IgD-negative memory B cell (primary cell): ENCODE data around the gene TIA1. TPM values are rescaled to one million over a fixed set of nuclear protein-coding genes. Genes with fewer than 3 reads are reported as not detected.
"Not testable (repeated sequence)": the region's sequence is repeated elsewhere in the genome, so short reads cannot be mapped to it uniquely, and the experiment has no call there.

Source experiments
- H3K27ac Mint-ChIP-seq, 3 donors: one replicate each; pipeline ENCODE4 v1.8.0; 2020 to 2022; ENCODE audit warnings: mild to moderate bottlenecking in 3 of 3, mixed read lengths in 3 of 3, moderate library complexity in 1 of 3
- H3K27me3 Mint-ChIP-seq: one replicate; pipeline ENCODE4 v1.8.0; 2021; ENCODE audit warnings: mixed read lengths
- H3K36me3 Mint-ChIP-seq: one replicate; pipeline ENCODE4 v1.8.0; 2020; ENCODE audit warnings: mild to moderate bottlenecking, mixed read lengths
- H3K4me1 Mint-ChIP-seq, 3 donors: one replicate each; pipeline ENCODE4 v1.8.0; 2020 to 2022; ENCODE audit warnings: mixed read lengths in 3 of 3, mild to moderate bottlenecking in 1 of 3
- H3K4me3 Mint-ChIP-seq, 4 donors: one replicate each; pipeline ENCODE4 v1.8.0; 2020 to 2022; ENCODE audit warnings: mild to moderate bottlenecking in 4 of 4, mixed read lengths in 4 of 4, moderate library complexity in 3 of 4
- H3K9me3 Mint-ChIP-seq, 3 donors: one replicate each; pipeline ENCODE4 v1.8.0; 2020 to 2021; ENCODE audit warnings: mixed read lengths in 3 of 3, mild to moderate bottlenecking in 1 of 3
- polyA plus RNA-seq: library from polyadenylated mRNA; unstranded; fragments of 300-500 nt; fragmentation: Illumina TruSeq; gene quantifications from one replicate; pipeline ENCODE4 v1.2.3, GENCODE V29; 2021

The TIA1 gene
- polyA plus RNA-seq, 1 donor from 2014 or later, result 54.1 TPM

DNA sequence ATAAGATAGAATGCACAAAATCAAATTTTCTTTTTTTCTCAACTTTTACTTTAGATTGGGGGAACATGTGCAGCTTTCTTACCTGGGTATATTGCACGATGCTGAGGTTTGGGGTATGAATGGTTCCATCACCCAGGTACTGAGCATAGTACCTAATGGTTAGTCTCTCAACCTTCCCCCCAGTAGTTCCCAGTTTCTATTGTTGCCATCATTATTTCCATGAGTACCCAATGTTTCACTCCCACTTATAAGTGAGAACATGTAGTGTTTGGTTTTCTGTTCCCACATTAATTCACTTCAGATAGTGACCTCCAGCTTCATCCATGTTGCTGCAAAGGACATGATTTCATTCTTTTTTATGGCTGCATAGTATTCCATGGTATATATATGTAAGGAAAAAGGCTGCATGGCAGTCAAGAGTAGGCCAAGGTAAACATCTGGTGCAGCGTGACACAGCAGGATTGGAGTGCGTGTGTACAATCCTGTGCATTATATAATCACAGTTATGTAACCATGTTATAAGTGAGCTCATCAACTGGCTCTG lies 47.1 kb downstream of the TIA1 start:
- H3K9me3 Mint-ChIP-seq, result peaks cover 0 to 2% (median 0%) of the 10 kb centered on the region in 3 donors
- H3K4me1 Mint-ChIP-seq, result no peaks in the 10 kb centered on the region
- H3K36me3 Mint-ChIP-seq, result no peaks in the 10 kb centered on the region
- no peak overlapping the region for H3K27ac Mint-ChIP-seq
- no peak overlapping the region for H3K4me3 Mint-ChIP-seq
- H3K27me3 Mint-ChIP-seq, result no peaks in the 10 kb centered on the region

DNA sequence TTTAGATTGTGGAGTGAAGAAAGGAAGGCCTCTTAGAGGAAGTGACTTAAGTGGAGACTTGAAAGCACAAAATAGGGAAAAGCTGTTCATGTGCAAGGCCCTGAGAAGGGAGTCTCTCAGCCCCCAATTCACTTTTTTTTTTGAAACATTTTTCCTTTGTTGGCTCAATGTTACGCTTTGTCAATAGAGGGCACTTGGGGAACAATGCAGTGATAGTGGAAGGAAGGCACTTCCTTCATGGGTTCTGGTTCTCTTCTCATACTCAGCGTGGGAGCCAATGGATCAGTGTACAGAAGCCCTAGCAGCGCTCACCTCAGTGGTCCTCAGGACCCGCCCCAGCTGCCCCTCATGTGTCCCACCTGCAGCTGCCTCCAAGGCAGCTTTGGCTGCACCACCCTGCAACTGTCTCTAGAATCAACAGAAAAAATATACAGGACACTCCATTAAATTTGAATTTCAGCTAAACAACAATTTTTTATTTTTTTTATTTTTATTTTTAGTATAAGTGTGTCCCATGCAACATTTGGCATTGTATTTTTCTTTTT lies 49.0 kb downstream of the TIA1 start:
- Mint-ChIP-seq H3K27me3 (no peaks in the 10 kb centered on the region), H3K4me3 (no peak overlapping the region), H3K27ac (no peak overlapping the region), H3K4me1 (no peaks in the 10 kb centered on the region), H3K9me3 (peaks cover 0 to 2% (median 0%) of the 10 kb centered on the region in 3 donors), H3K36me3 (no peaks in the 10 kb centered on the region)

DNA sequence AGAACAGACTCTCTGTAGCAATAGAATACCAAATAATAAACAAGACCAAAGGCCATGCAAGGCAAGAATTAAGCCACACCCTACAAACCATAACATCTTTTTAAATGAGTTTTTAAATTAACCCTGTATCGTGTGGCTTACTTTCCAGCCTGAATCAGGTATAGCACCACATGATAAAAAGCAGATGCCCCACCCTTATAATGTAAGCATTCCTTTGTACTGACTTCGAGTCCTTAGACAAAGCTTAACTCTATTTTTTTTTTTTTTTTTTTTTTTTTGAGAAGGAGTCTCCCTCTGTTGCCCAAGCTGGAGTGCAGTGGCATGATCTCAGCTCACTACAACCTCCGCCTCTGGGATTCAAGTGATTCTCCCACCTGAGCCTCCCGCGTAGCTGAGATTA lies 55.9 kb downstream of the TIA1 start:
- no peaks in the 10 kb centered on the region for H3K9me3 Mint-ChIP-seq
- no peaks in the 10 kb centered on the region for H3K27me3 Mint-ChIP-seq
- H3K4me1 Mint-ChIP-seq, result peaks cover 10 to 17% (median 14%) of the 10 kb centered on the region in 3 donors
- no peak overlapping the region for H3K4me3 Mint-ChIP-seq
- H3K36me3 Mint-ChIP-seq, result no peaks in the 10 kb centered on the region
- no peak overlapping the region for H3K27ac Mint-ChIP-seq

- Mint-ChIP-seq H3K4me3 (peak overlapping the region; percentile 89 to 98 (median 96)), H3K36me3 (no peaks in the 10 kb centered on the region), H3K27me3 (no peaks in the 10 kb centered on the region), H3K27ac (peak overlapping the region; percentile 96 to 100 (median 100)), H3K4me1 (peaks cover 10 to 17% (median 14%) of the 10 kb centered on the region in 3 donors), H3K9me3 (no peaks in the 10 kb centered on the region)
Observed at GRCh38 chr2:70191244-70191735, 57.1 kb downstream of the TIA1 start.

DNA sequence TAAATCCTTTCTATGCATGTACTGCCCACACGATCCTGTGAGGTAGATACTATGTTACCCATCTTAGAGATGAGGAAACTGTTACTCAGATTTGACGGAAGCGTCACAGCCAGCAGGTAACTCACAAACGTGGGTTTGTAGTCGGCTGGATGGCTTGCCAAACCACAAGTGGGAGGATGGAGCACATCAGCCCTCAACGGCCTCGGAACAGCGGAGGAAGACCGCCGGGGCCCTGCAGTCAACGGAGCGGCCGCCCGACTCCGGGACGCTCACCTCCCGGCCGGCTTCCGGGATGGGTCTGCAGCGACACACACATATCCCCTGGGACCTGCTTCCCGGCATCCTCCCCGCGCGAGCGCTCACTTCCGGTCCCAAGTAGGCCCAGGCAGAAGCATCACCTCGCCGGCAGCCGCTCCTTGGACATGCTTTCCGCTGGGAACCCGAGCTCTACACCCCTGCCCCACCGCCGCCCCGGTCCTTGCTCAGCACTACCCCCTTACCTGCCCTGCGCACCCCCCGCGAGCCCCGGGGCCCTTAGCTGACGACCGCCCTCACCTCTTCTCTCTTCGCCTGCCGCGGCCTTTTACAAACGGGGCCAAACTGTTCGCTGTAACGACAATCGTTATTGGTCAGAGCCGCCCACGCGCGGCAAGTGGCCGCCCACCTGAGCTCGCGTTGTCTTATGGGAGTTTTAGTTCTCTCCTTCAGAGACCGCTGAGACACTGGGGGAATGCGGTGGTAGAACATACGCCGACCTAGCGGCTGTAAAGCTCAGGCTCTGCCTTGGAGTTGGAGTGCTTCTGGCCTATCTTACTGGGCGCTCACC lies 57.8 kb downstream of the TIA1 start, which contains the start of gene C2orf42:
Gene C2orf42 (minus strand): TSS at position 602 of the 826 bp plus-strand sequence. CDS start 9,034 bp downstream, outside the sequence.
- no peaks in the 10 kb centered on the region for H3K9me3 Mint-ChIP-seq
- peak within 1 kb of the TSS; percentile 89 to 98 (median 96) for H3K4me3 Mint-ChIP-seq
- H3K27me3 Mint-ChIP-seq, result no peaks in the 10 kb centered on the region
- H3K36me3 Mint-ChIP-seq, result no peaks in the 10 kb centered on the region
- H3K27ac Mint-ChIP-seq, result peak within 1 kb of the TSS; percentile 96 to 100 (median 100)
- H3K4me1 Mint-ChIP-seq, result peaks cover 10 to 17% (median 14%) of the 10 kb centered on the region in 3 donors

DNA sequence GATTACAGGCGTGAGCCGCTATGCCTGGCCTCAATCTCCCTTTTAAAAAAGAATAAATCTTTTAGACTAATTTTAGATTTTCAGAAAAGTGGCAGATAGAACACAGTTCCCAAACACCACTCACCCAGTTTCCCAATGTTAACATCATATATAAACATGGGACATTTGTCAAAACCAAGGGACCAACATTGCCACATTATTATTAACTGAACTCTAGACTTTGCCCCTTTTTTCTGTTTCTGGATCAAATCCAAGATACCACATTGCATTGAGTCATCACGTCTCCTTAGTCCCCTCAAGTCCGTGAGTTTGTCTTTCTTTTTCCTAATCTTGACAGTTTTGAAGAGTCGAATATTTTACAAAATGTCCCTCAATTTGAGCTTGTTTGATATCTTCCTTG lies 60.0 kb downstream of the TIA1 start:
- peaks cover 10 to 17% (median 14%) of the 10 kb centered on the region in 3 donors for H3K4me1 Mint-ChIP-seq
- H3K27ac Mint-ChIP-seq, result peak overlapping the region in 1 of 3 donors; percentile 46
- H3K4me3 Mint-ChIP-seq, result peak overlapping the region in 1 of 4 donors; percentile 18
- H3K36me3 Mint-ChIP-seq, result no peaks in the 10 kb centered on the region
- no peaks in the 10 kb centered on the region for H3K9me3 Mint-ChIP-seq
- no peaks in the 10 kb centered on the region for H3K27me3 Mint-ChIP-seq

DNA sequence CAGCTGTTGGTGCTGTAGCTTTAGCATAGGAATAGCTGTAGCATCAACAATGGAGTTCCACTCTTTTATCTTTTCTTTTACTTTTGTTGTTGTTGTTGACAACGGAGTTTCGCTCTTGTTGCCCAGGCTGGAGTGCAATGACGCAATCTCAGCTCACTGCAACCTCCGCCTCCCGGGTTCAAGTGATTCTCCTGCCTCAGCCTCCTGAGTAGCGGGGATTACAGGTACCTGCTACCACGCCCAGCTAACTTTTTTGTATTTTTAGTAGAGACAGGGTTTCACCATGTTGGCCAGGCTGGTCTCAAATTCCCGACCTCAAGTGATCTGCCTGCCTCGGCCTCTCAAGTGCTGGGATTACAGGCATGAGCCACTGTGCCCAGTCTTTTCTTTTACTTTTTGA lies 61.3 kb downstream of the TIA1 start:
- not testable (repeated sequence) for H3K27ac Mint-ChIP-seq, H3K4me3 Mint-ChIP-seq, H3K36me3 Mint-ChIP-seq, H3K9me3 Mint-ChIP-seq, H3K27me3 Mint-ChIP-seq
- H3K4me1 Mint-ChIP-seq, result peaks cover 16 to 23% (median 21%) of the 10 kb centered on the region in 3 donors

DNA sequence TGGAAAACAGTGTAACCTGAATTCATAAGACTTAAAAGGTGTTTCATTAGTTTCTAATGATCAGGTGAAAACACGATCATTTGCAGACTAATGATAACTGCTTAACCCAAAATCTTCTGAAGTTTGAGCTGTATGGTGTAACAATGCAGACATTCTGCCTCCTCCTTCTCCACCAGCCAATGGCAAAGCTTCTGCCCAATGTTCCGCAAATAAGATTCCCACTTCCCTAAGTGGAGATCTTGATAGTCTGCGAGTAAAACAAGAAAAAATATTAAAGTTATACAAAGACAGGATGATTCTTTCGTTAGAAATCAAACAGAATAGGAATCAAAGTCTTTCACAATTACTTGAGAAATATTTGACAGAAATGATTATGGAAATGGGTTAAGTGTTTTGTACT lies 65.7 kb downstream of the TIA1 start:
- Mint-ChIP-seq H3K4me1 (peaks cover 16 to 18% (median 17%) of the 10 kb centered on the region in 3 donors), H3K4me3 (peak overlapping the region in 1 of 4 donors; percentile 32), H3K27ac (peak overlapping the region in 1 of 3 donors; percentile 78), H3K27me3 (no peaks in the 10 kb centered on the region), H3K36me3 (peaks cover 2% of the 10 kb centered on the region), H3K9me3 (no peaks in the 10 kb centered on the region)

DNA sequence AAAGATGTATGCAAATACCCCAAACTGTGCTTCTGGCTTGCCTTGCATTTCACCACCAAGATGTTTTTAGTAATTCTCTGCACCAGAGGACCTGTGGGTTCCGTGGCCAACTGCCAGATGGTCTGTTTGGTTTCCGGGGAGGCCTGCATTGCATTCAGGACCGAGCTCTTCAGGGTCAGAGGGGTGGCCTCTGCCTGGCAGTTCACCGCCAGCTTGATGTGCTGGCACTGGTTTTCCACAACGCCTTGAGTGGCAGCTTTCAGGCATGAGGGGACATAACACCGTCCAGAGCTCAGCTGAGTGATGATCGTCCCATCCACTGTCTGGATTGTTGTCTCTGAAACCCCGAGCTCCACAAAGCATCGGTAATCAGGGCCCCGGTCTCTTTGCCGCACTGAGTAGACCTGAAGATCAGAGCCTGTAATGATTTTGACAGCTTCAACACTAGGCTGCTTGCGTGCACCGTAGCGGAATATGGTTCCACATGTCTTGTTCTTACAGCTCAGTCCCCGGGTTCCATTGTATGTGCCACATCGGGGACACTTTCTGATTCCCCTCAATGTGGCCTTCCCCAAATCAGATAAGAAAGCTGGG lies 67.0 kb downstream of the TIA1 start:
- Mint-ChIP-seq H3K4me3 (peak overlapping the region; percentile 37 to 92 (median 83)), H3K27me3 (no peaks in the 10 kb centered on the region), H3K4me1 (peaks cover 16 to 18% (median 17%) of the 10 kb centered on the region in 3 donors), H3K27ac (peak overlapping the region; percentile 47 to 95 (median 59)), H3K9me3 (no peaks in the 10 kb centered on the region), H3K36me3 (peaks cover 6% of the 10 kb centered on the region)

DNA sequence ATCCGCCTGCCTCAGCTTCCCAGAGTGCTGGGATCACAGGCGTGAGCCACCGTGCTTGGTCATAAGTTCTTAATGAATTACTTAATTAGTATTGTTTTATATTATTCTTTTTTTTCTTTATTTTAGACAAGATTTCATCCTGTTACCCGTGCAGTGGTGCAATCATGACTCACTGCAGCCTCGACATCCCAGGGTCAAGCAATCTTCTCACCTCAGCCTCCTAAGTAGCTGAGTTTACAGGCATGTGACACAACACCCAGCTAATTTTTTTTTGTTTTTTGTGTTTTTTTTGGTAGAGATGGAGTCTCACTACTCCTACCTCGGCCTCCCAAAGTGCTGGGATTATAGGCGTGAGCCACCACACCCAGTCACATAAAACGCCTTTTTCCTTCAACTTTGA lies 74.9 kb downstream of the TIA1 start:
- Mint-ChIP-seq H3K27me3 (no peaks in the 10 kb centered on the region), H3K4me3 (no peak overlapping the region), H3K4me1 (no peaks in the 10 kb centered on the region), H3K9me3 (no peaks in the 10 kb centered on the region), H3K36me3 (peaks cover 12% of the 10 kb centered on the region), H3K27ac (no peak overlapping the region)

DNA sequence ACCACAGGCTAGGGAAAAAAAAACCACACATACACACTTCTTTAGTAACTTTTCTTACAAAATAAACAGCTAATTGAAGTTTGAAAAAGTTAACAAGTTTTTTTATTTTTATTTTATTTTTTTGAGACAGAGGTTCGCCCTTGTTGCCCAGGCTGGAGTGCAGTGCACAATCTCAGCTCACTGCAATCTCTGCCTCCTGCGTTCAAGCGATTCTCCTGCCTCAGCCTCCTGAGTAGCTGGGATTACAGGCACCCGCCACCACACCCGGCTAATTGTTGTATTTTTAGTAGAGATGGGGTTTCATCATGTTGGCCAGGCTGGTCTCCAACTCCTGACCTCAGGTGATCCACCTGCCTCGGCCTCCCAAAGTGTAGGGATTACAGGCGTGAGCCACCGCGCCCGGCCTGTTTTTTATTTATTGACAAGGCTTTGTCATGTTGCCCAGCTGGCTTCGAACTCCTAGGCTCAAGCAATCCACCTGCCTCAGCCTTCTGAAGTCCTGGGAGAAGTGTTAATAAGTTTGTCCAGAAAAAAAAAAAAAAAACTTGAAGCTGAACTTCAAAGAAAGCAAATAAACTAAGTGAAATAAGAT lies 78.7 kb downstream of the TIA1 start:
- H3K27ac Mint-ChIP-seq, H3K4me3 Mint-ChIP-seq, H3K27me3 Mint-ChIP-seq, H3K9me3 Mint-ChIP-seq, H3K4me1 Mint-ChIP-seq: not testable (repeated sequence)
- H3K36me3 Mint-ChIP-seq, result peaks cover 13% of the 10 kb centered on the region

- H3K36me3 Mint-ChIP-seq, result no peaks in the 10 kb centered on the region
- no peaks in the 10 kb centered on the region for H3K9me3 Mint-ChIP-seq
Observed at GRCh38 chr2:70161069-70161534, 87.3 kb downstream of the TIA1 start.

DNA sequence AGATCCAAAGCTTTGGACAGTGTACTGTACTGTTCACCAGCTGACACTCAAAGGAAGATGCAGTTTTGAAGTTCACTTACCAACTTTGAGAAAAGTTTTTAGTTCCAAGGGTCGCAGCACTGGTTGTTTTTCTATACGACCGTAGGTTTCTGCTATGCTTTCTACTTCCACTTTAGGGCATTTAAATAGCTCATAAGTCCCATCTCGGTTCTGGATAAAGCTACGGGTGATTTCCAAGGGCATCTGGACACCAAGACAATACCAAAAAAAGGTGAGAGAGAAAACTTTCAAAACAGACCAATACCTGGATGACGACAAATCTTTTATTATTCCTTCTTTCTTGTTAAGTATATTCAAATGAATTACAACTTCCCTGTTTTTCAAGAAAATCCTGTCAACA lies 87.9 kb downstream of the TIA1 start:
- Mint-ChIP-seq H3K9me3 (no peaks in the 10 kb centered on the region), H3K4me1 (peaks cover 0 to 2% (median 0%) of the 10 kb centered on the region in 3 donors), H3K27me3 (no peaks in the 10 kb centered on the region), H3K27ac (peak overlapping the region in 1 of 3 donors; percentile 2), H3K36me3 (no peaks in the 10 kb centered on the region), H3K4me3 (no peak overlapping the region)

More at GRCh38 chr2:70161069-70161534, 87.3 kb downstream of the TIA1 start:
- H3K4me1 Mint-ChIP-seq, result peaks cover 0 to 2% (median 0%) of the 10 kb centered on the region in 3 donors
- H3K27ac Mint-ChIP-seq, result no peak overlapping the region
- no peak overlapping the region for H3K4me3 Mint-ChIP-seq
- H3K27me3 Mint-ChIP-seq, result no peaks in the 10 kb centered on the region
